ENCODE measurements around the gene KLK6. TPM values are rescaled to one million over a fixed set of nuclear protein-coding genes. Genes with fewer than 3 reads are reported as not detected.

KLK6 gene
- total and polyA plus RNA-seq, 4 donors: not detected

DNA sequence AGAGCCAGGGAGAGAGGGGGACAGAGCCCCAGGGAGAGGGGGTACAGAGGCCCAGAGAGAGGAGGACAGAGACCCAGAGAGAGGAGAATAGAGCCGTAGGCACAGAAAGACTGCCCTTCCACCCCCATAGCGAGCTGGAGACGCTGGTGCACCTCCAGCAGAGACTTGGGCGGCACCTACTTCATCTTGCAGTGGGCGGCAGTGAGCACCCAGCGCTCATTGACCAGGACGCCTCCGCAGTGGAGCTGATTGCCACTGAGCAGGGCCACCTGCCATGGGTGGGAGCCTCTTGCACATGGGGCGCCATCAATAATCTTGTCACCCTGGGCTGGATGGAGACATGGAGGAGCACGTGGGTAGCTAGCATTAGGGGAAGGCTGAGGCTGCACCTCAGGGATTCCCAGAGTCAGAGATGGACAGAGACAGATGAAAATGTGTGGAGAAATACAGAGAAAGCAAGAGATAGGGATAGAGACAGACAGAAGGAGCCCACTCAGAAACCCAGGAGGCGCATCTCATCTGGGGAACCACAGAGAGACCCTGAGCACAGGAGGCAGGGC lies 12.3 kb upstream of the KLK6 start:
- H3K27me3 ChIP-seq (ENCODE audit: control insufficient read depth in 4 of 4, insufficient read depth in 4 of 4, low read length in 3 of 4): peaks cover 0 to 7% (median 4%) of the 10 kb centered on the region in 4 donors
- TF ChIP-seq HNF4A (conservative IDR thresholded peaks at IDR 0.05) (no peak), EGR1 (IDR thresholded peaks at IDR 0.05; ENCODE audit: low read depth in 2 of 2) (no peak), YY1 (IDR thresholded peaks at IDR 0.05) (no peak)

DNA sequence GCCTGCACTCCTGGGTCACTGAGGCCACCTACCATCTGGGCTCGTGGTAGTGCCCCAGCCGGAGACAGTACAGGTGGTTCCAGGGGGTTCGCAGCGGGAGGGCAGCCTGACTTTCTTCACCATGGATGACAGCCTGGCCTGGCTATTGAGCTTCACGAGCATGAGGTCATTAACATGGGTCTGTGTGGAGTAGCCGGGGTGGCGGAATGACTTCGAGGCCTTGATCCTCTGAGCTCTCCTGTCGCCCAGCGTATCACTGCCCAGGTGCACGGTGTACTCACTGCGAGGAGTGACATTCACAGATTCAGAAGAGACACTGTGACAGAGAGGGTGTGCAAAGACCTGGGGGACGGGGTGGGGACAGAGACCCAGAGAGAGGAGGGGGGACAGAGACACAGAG lies 10.8 kb upstream of the KLK6 start:
- no peak overlapping the region for H3K9ac ChIP-seq (ENCODE audit: low read depth in 1 of 2, low read length in 2 of 2)
- no peaks in the 10 kb centered on the region for H3K36me3 ChIP-seq (ENCODE audit: control insufficient read depth in 4 of 4, insufficient read depth in 3 of 4, low read depth in 1 of 4, low read length in 3 of 4)
- H3K27me3 ChIP-seq (ENCODE audit: control insufficient read depth in 4 of 4, insufficient read depth in 4 of 4, low read length in 3 of 4): peaks cover 0 to 7% (median 4%) of the 10 kb centered on the region in 4 donors
- no peak overlapping the region for H3K27ac ChIP-seq (ENCODE audit: low read depth in 1 of 2, low read length in 2 of 2)
- TF ChIP-seq YY1 (IDR thresholded peaks at IDR 0.05) (no peak), FOXA2 (IDR thresholded peaks at IDR 0.05) (no peak), TAF1 (conservative IDR thresholded peaks at IDR 0.05) (no peak), HNF4G (IDR thresholded peaks at IDR 0.05) (no peak), SP1 (IDR thresholded peaks at IDR 0.05) (no peak), HNF4A (conservative IDR thresholded peaks at IDR 0.05) (no peak), RAD21 (IDR thresholded peaks at IDR 0.05) (no peak)
- TF ChIP-seq, protein P1, sequence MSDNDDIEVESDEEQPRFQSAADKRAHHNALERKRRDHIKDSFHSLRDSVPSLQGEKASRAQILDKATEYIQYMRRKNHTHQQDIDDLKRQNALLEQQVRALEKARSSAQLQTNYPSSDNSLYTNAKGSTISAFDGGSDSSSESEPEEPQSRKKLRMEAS (IDR thresholded peaks at IDR 0.05): no peak
- TF ChIP-seq, protein P2, sequence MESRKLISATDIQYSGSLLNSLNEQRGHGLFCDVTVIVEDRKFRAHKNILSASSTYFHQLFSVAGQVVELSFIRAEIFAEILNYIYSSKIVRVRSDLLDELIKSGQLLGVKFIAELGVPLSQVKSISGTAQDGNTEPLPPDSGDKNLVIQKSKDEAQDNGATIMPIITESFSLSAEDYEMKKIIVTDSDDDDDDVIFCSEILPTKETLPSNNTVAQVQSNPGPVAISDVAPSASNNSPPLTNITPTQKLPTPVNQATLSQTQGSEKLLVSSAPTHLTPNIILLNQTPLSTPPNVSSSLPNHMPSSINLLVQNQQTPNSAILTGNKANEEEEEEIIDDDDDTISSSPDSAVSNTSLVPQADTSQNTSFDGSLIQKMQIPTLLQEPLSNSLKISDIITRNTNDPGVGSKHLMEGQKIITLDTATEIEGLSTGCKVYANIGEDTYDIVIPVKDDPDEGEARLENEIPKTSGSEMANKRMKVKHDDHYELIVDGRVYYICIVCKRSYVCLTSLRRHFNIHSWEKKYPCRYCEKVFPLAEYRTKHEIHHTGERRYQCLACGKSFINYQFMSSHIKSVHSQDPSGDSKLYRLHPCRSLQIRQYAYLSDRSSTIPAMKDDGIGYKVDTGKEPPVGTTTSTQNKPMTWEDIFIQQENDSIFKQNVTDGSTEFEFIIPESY (IDR thresholded peaks at IDR 0.05): no peak
- TF ChIP-seq, protein P3, sequence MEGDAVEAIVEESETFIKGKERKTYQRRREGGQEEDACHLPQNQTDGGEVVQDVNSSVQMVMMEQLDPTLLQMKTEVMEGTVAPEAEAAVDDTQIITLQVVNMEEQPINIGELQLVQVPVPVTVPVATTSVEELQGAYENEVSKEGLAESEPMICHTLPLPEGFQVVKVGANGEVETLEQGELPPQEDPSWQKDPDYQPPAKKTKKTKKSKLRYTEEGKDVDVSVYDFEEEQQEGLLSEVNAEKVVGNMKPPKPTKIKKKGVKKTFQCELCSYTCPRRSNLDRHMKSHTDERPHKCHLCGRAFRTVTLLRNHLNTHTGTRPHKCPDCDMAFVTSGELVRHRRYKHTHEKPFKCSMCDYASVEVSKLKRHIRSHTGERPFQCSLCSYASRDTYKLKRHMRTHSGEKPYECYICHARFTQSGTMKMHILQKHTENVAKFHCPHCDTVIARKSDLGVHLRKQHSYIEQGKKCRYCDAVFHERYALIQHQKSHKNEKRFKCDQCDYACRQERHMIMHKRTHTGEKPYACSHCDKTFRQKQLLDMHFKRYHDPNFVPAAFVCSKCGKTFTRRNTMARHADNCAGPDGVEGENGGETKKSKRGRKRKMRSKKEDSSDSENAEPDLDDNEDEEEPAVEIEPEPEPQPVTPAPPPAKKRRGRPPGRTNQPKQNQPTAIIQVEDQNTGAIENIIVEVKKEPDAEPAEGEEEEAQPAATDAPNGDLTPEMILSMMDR (IDR thresholded peaks at IDR 0.05; ENCODE audit: low read depth, low read length, missing input control): no peak
- H3K4me3 ChIP-seq (ENCODE audit: low read depth in 1 of 3, low read length in 3 of 3): no peak overlapping the region
- no peaks in the 10 kb centered on the region for H3K9me3 ChIP-seq (ENCODE audit: control insufficient read depth in 4 of 4, low read length in 3 of 4)
- no peaks in the 10 kb centered on the region for H3K4me1 ChIP-seq (ENCODE audit: control insufficient read depth in 4 of 4, insufficient read depth in 4 of 4, low read length in 3 of 4)
- WGBS: 55% methylated on average over 13 of the region's 13 CpGs
- DNase-seq (ENCODE audit: low spot score): no peak

More for the DNA sequence above, 12.3 kb upstream of the KLK6 start:
- 60% methylated on average over 11 of the region's 11 CpGs for WGBS
- DNase-seq (ENCODE audit: low spot score): no peak
- Histone ChIP-seq H3K9ac (ENCODE audit: low read depth in 1 of 2, low read length in 2 of 2) (no peak overlapping the region), H3K36me3 (ENCODE audit: control insufficient read depth in 4 of 4, insufficient read depth in 3 of 4, low read depth in 1 of 4, low read length in 3 of 4) (no peaks in the 10 kb centered on the region), H3K9me3 (ENCODE audit: control insufficient read depth in 4 of 4, low read length in 3 of 4) (no peaks in the 10 kb centered on the region), H3K4me3 (ENCODE audit: low read depth in 1 of 3, low read length in 3 of 3) (no peak overlapping the region), H3K27ac (ENCODE audit: low read depth in 1 of 2, low read length in 2 of 2) (no peak overlapping the region), H3K4me1 (ENCODE audit: control insufficient read depth in 4 of 4, insufficient read depth in 4 of 4, low read length in 3 of 4) (no peaks in the 10 kb centered on the region)

DNA sequence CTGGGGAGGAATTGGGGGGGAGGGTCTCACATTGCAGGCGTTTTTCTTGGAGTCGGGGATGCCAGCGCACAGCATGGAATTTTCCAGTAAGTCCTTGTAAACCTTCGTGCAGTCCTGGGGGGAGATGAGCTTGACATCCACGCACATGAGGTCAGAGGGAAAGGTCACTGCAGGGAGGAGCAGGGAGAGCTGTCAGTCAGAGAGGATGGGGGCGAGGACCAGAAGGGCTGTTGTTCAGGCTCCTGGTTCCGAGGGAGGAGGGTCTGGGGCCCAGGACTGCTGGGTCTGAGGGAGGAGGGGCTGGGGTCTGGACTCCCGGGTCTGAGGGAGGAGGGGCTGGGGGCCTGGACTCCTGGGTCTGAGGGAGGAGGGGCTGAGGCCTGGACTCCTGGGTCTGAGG lies 10.4 kb upstream of the KLK6 start:
- Histone ChIP-seq H3K27ac (ENCODE audit: low read depth in 1 of 2, low read length in 2 of 2) (no peak overlapping the region), H3K4me1 (ENCODE audit: control insufficient read depth in 4 of 4, insufficient read depth in 4 of 4, low read length in 3 of 4) (no peaks in the 10 kb centered on the region), H3K9ac (ENCODE audit: low read depth in 1 of 2, low read length in 2 of 2) (no peak overlapping the region), H3K4me3 (ENCODE audit: low read depth in 1 of 3, low read length in 3 of 3) (no peak overlapping the region), H3K27me3 (ENCODE audit: control insufficient read depth in 4 of 4, insufficient read depth in 4 of 4, low read length in 3 of 4) (peaks cover 0 to 7% (median 4%) of the 10 kb centered on the region in 4 donors), H3K36me3 (ENCODE audit: control insufficient read depth in 4 of 4, insufficient read depth in 3 of 4, low read depth in 1 of 4, low read length in 3 of 4) (no peaks in the 10 kb centered on the region), H3K9me3 (ENCODE audit: control insufficient read depth in 4 of 4, low read length in 3 of 4) (no peaks in the 10 kb centered on the region)
- no peak for DNase-seq (ENCODE audit: low spot score)
- TF ChIP-seq JUND (IDR thresholded peaks at IDR 0.05): no peak
- TF ChIP-seq RXRA (IDR thresholded peaks at IDR 0.05): no peak
- TF ChIP-seq RAD21 (IDR thresholded peaks at IDR 0.05): no peak
- TF ChIP-seq, protein P4, sequence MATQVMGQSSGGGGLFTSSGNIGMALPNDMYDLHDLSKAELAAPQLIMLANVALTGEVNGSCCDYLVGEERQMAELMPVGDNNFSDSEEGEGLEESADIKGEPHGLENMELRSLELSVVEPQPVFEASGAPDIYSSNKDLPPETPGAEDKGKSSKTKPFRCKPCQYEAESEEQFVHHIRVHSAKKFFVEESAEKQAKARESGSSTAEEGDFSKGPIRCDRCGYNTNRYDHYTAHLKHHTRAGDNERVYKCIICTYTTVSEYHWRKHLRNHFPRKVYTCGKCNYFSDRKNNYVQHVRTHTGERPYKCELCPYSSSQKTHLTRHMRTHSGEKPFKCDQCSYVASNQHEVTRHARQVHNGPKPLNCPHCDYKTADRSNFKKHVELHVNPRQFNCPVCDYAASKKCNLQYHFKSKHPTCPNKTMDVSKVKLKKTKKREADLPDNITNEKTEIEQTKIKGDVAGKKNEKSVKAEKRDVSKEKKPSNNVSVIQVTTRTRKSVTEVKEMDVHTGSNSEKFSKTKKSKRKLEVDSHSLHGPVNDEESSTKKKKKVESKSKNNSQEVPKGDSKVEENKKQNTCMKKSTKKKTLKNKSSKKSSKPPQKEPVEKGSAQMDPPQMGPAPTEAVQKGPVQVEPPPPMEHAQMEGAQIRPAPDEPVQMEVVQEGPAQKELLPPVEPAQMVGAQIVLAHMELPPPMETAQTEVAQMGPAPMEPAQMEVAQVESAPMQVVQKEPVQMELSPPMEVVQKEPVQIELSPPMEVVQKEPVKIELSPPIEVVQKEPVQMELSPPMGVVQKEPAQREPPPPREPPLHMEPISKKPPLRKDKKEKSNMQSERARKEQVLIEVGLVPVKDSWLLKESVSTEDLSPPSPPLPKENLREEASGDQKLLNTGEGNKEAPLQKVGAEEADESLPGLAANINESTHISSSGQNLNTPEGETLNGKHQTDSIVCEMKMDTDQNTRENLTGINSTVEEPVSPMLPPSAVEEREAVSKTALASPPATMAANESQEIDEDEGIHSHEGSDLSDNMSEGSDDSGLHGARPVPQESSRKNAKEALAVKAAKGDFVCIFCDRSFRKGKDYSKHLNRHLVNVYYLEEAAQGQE (IDR thresholded peaks at IDR 0.05): no peak
- TF ChIP-seq NR2F2 (IDR thresholded peaks at IDR 0.05): no peak
- no peak for TF ChIP-seq SP1 (IDR thresholded peaks at IDR 0.05)
- TF ChIP-seq, protein P2 (IDR thresholded peaks at IDR 0.05): no peak
- no peak for TF ChIP-seq EGR1 (IDR thresholded peaks at IDR 0.05; ENCODE audit: low read depth in 2 of 2)
- no peak for TF ChIP-seq HNF4G (IDR thresholded peaks at IDR 0.05)
- 40% methylated on average over 8 of the region's 8 CpGs for WGBS

All from liver (tissue), 9 donors.